Measurements from ENCODE around the gene SSTR1.

Gene SSTR1

GRCh38 chr14:38243696-38244240 is 36.1 kb downstream of the SSTR1 start:
- DNase-seq: no peak

GRCh38 chr14:38248321-38249028 is 40.8 kb downstream of the SSTR1 start:
- no peak for DNase-seq

GRCh38 chr14:38250331-38250730 is 42.6 kb downstream of the SSTR1 start:
- DNase-seq: no peak

GRCh38 chr14:38252066-38252710 is 44.5 kb downstream of the SSTR1 start:
- DNase-seq: no peak

- DNase-seq: no peak
These were observed 46.0 kb downstream of the SSTR1 start for GRCh38 chr14:38253676-38254075.

- DNase-seq: no peak
These were observed 47.1 kb downstream of the SSTR1 start for GRCh38 chr14:38254571-38255407.

GRCh38 chr14:38255408-38255672 is 47.6 kb downstream of the SSTR1 start:
- DNase-seq: no peak

GRCh38 chr14:38255673-38256532 is 48.2 kb downstream of the SSTR1 start, which contains the start of gene CLEC14A:
Gene CLEC14A (minus strand): TSS chr14:38256093. CDS start chr14:38256022, 71 bp downstream.
- DNase-seq: no peak

GRCh38 chr14:38256533-38256840 is 48.8 kb downstream of the SSTR1 start:
- DNase-seq: no peak

- no peak for DNase-seq
These were observed 49.8 kb downstream of the SSTR1 start for GRCh38 chr14:38257507-38257906.

GRCh38 chr14:38261620-38262019 is 53.9 kb downstream of the SSTR1 start:
- no peak for DNase-seq

Measured in CD4-positive, alpha-beta T cell treated with Interleukin-4 for 4 hours (primary cell).